ENCODE measurements around the gene CDK6. TPM values are rescaled to one million over a fixed set of nuclear protein-coding genes. Genes with fewer than 3 reads are reported as not detected.

Gene CDK6
- total RNA-seq, 2 experiments from 2014 or later, result 130 to 138 TPM

DNA sequence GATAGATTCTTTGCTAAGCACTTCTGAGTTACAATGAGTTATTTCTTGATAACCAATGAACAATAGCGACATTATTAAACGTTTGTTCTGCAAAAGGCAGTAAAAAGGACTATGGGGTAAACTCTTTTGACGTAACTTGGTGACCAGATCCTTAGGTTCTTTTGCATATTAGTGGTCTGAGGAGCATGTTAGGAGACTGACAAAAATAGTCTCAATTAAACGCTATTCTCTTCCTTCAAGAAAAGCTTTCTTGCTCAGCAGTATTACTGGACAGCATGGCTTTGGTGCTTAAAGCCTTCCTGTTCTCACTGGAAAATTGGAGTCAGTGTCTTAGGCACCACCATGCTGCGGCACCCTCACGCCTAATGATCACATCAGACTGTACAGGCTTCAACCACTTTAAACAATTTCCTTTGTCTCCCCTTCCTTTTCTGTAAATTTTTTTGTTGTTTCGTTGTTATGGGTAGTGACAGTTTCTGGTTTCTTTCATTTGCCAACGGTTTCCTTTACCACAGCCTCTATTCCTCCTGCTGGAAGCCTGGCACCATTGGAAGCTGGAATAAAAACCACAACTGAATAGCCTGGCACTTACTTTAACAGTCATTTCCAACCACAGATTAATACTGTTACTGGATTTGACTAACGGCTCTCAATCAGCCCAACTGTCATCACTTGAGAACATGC is 197.0 kb downstream of the CDK6 start:
- intact Hi-C loops (cut with micrococcal nuclease), result no loop called here
- TF ChIP-seq, protein P1, sequence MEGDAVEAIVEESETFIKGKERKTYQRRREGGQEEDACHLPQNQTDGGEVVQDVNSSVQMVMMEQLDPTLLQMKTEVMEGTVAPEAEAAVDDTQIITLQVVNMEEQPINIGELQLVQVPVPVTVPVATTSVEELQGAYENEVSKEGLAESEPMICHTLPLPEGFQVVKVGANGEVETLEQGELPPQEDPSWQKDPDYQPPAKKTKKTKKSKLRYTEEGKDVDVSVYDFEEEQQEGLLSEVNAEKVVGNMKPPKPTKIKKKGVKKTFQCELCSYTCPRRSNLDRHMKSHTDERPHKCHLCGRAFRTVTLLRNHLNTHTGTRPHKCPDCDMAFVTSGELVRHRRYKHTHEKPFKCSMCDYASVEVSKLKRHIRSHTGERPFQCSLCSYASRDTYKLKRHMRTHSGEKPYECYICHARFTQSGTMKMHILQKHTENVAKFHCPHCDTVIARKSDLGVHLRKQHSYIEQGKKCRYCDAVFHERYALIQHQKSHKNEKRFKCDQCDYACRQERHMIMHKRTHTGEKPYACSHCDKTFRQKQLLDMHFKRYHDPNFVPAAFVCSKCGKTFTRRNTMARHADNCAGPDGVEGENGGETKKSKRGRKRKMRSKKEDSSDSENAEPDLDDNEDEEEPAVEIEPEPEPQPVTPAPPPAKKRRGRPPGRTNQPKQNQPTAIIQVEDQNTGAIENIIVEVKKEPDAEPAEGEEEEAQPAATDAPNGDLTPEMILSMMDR (IDR thresholded peaks at IDR 0.05), result no peak
- H3K4me3 Mint-ChIP-seq, result peak overlapping the region; percentile 45
- H3K4me1 Mint-ChIP-seq (ENCODE audit: low read depth), result peaks cover 78% of the 10 kb centered on the region
- ChIA-PET CTCF (interaction anchor here (1.2 to 1.3 kb wide), 2 partner anchors 49 to 193 kb away, joined by 3 to 4 read pairs; no protein-coding TSS in a partner anchor), POLR2A (interaction anchor here (1.1 to 3.4 kb wide), 2 partner anchors 15 to 197 kb away, joined by 5 to 13 read pairs; partner anchors contain the start of gene CDK6)
- no peaks in the 10 kb centered on the region for H3K9me3 Mint-ChIP-seq
- peak overlapping the region; percentile 94 for H3K27ac Mint-ChIP-seq
- peaks cover 43% of the 10 kb centered on the region for H3K36me3 Mint-ChIP-seq (ENCODE audit: low read depth)
- ATAC-seq, result peak; percentile 11
- H3K27me3 Mint-ChIP-seq, result no peaks in the 10 kb centered on the region
- peak; percentile 58 for DNase-seq

DNA sequence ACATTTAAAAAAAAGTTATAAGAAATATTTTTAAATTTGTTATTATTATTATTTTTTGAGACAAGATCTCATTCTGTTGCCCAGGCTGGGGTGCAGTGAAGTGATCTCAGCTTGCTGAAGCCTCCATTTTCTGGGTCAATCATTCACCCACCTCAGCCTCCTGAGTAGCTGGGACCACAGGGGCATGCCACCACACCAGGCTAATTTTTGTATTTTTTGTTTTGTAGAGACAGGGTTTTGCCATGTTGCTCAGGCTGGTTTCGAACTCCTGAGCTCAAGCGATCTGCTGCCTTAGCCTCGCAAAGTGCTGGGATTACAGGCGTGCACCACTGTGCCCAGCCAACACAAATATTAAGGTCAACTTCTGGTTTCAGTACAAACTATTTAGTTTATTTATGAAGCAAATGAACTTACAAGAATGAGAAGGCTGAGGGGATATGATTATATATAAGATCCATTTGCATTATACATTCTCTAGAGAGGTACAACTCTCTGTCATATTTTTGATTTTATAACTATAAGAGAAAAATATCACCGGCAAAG is 200.3 kb downstream of the CDK6 start:
- ChIA-PET CTCF (interaction anchor here (1.1 to 1.9 kb wide), 2 partner anchors 9 to 15 kb away, joined by 4 to 7 read pairs; no protein-coding TSS in a partner anchor), POLR2A (interaction anchor here (1.1 to 3.3 kb wide), 2 partner anchors 9 to 49 kb away, joined by 4 to 17 read pairs; no protein-coding TSS in a partner anchor)
- Mint-ChIP-seq H3K9me3 (no peaks in the 10 kb centered on the region), H3K4me1 (ENCODE audit: low read depth) (peaks cover 79% of the 10 kb centered on the region), H3K27me3 (no peaks in the 10 kb centered on the region), H3K36me3 (ENCODE audit: low read depth) (peaks cover 35% of the 10 kb centered on the region), H3K27ac (peak overlapping the region; percentile 64), H3K4me3 (no peak overlapping the region)
- DNase-seq (no peak), ATAC-seq (no peak)
- intact Hi-C loops (cut with micrococcal nuclease), result no loop called here
- TF ChIP-seq, protein P1 (IDR thresholded peaks at IDR 0.05), result no peak

DNA sequence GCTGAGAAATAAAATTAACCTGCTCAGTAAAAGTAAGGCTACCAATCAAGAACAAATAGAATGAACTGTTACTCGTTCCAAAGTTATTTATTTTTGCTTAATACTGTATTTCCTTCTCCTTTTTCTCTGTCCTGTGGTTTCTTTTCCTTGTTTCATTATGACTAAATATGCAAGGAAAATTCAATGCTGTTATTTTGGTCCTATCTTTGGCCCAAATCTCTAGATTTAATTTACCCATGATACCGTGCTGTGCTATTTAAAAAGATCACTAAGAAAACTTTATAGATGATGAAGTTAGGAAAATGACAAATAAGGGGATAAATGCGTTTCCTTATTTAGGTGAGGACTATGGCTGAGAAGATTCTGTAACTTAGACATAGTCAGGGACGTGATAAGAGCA is 200.8 kb downstream of the CDK6 start:
- TF ChIP-seq, protein P1 (IDR thresholded peaks at IDR 0.05), result no peak
- intact Hi-C loops (cut with micrococcal nuclease), result loop anchor here (2.0 kb wide), 1 partner anchor 13 kb away; no protein-coding TSS in a partner anchor
- no peak for ATAC-seq
- peak overlapping the region; percentile 96 for H3K27ac Mint-ChIP-seq
- no peak for DNase-seq
- ChIA-PET POLR2A (interaction anchor here (0.9 to 3.3 kb wide), 7 partner anchors 9 to 201 kb away, joined by 3 to 17 read pairs (median 4); partner anchors contain the start of gene CDK6), CTCF (interaction anchor here (0.8 to 2.3 kb wide), 3 partner anchors 14 to 197 kb away, joined by 3 to 10 read pairs (median 7); no protein-coding TSS in a partner anchor)
- no peak overlapping the region for H3K4me3 Mint-ChIP-seq
- H3K9me3 Mint-ChIP-seq, result no peaks in the 10 kb centered on the region
- H3K36me3 Mint-ChIP-seq (ENCODE audit: low read depth), result peaks cover 32% of the 10 kb centered on the region
- H3K27me3 Mint-ChIP-seq, result no peaks in the 10 kb centered on the region
- H3K4me1 Mint-ChIP-seq (ENCODE audit: low read depth), result peaks cover 81% of the 10 kb centered on the region

DNA sequence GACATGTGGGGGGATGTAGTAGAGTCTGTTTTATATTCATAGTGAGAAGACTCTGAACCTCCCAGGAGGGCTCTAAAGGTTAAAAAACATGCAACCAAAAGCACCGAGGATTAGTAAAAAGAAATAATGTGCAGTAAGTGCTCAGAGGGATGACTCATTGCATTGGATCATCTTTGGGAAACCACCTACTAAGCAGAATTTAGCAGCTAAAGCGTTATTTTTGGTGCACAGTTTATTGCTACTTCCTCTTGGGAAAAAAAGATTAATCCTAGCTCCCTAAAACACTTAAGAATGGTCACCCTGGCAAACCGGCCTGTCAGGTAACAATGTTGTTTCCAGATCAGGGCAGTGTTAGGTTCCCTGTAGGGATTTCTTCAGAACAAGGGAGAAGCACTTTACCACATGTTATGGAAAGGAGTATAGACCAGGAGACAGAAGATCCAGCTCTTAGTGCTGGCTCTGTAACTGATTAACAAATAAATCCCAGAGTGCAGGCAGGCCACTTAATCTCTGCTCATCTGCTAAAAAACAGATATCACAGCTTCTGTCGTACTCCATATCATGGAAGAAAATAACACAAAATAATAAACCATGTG is 201.4 kb downstream of the CDK6 start:
- Mint-ChIP-seq H3K4me3 (peak overlapping the region; percentile 51), H3K27me3 (no peaks in the 10 kb centered on the region), H3K27ac (peak overlapping the region; percentile 96), H3K36me3 (ENCODE audit: low read depth) (peaks cover 29% of the 10 kb centered on the region), H3K4me1 (ENCODE audit: low read depth) (peaks cover 79% of the 10 kb centered on the region), H3K9me3 (peaks cover 1% of the 10 kb centered on the region)
- peak; percentile 31 for ATAC-seq
- intact Hi-C loops (cut with micrococcal nuclease), result loop anchor here (2.0 kb wide), 1 partner anchor 14 kb away; no protein-coding TSS in a partner anchor
- CTCF ChIA-PET, result interaction anchor here (0.8 to 2.3 kb wide), 3 partner anchors 14 to 198 kb away, joined by 3 to 10 read pairs (median 7); no protein-coding TSS in a partner anchor
- DNase-seq, result no peak
- TF ChIP-seq, protein P1 (IDR thresholded peaks at IDR 0.05), result no peak
- POLR2A ChIA-PET, result interaction anchor here (0.9 to 3.3 kb wide), 7 partner anchors 10 to 201 kb away, joined by 3 to 17 read pairs (median 4); partner anchors contain the start of gene CDK6

All from activated CD8-positive, alpha-beta T cell treated with anti-CD3 and anti-CD28 coated beads for 36 hours (primary cell).